ENCODE results near the gene GIMAP4. TPM values are rescaled to one million over a fixed set of nuclear protein-coding genes. Genes with fewer than 3 reads are reported as not detected.

GIMAP4 gene
- total RNA-seq, 1 donor from 2014 or later, result not detected

- TF ChIP-seq, protein P1, sequence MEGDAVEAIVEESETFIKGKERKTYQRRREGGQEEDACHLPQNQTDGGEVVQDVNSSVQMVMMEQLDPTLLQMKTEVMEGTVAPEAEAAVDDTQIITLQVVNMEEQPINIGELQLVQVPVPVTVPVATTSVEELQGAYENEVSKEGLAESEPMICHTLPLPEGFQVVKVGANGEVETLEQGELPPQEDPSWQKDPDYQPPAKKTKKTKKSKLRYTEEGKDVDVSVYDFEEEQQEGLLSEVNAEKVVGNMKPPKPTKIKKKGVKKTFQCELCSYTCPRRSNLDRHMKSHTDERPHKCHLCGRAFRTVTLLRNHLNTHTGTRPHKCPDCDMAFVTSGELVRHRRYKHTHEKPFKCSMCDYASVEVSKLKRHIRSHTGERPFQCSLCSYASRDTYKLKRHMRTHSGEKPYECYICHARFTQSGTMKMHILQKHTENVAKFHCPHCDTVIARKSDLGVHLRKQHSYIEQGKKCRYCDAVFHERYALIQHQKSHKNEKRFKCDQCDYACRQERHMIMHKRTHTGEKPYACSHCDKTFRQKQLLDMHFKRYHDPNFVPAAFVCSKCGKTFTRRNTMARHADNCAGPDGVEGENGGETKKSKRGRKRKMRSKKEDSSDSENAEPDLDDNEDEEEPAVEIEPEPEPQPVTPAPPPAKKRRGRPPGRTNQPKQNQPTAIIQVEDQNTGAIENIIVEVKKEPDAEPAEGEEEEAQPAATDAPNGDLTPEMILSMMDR (conservative IDR thresholded peaks at IDR 0.05), result no peak
These were observed 13.6 kb downstream of the GIMAP4 start for GRCh38 chr7:150580638-150581394.

DNA sequence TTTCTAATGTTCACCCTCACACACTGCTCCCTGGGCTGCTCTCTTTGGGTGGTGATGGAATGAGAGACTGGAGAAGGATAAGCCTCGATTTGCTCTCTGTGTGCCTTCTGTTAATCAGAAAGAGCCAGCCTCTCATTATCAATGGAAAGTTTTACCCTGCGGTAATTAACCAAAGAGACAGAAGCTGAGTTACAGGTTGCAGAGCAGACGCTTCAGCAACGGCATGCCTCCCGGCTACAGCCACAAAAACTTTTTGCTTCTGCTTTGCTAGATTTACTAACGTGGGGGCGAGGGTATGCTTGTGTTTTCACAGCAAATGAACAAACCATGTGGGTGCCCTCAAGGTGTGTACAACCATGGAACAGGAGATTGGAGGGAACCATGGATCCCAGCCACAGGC lies 18.0 kb downstream of the GIMAP4 start:
- DNase-seq (ENCODE audit: extremely low spot score, unreplicated experiment), result no peak
- peaks cover 5% of the 10 kb centered on the region for H3K27me3 Mint-ChIP-seq
- no peaks in the 10 kb centered on the region for H3K36me3 Mint-ChIP-seq
- no peak overlapping the region for H3K4me3 Mint-ChIP-seq
- H3K4me1 Mint-ChIP-seq (ENCODE audit: unreplicated experiment), result no peaks in the 10 kb centered on the region
- H3K27ac Mint-ChIP-seq, result no peak overlapping the region
- TF ChIP-seq, protein P1 (conservative IDR thresholded peaks at IDR 0.05), result no peak
- peaks cover 4% of the 10 kb centered on the region for H3K9me3 Mint-ChIP-seq

More at GRCh38 chr7:150580638-150581394, 13.6 kb downstream of the GIMAP4 start:
- Mint-ChIP-seq H3K36me3 (no peaks in the 10 kb centered on the region), H3K4me1 (ENCODE audit: unreplicated experiment) (no peaks in the 10 kb centered on the region), H3K9me3 (peaks cover 4% of the 10 kb centered on the region), H3K27me3 (no peaks in the 10 kb centered on the region), H3K4me3 (no peak overlapping the region), H3K27ac (no peak overlapping the region)
- DNase-seq (ENCODE audit: extremely low spot score, unreplicated experiment), result no peak

DNA sequence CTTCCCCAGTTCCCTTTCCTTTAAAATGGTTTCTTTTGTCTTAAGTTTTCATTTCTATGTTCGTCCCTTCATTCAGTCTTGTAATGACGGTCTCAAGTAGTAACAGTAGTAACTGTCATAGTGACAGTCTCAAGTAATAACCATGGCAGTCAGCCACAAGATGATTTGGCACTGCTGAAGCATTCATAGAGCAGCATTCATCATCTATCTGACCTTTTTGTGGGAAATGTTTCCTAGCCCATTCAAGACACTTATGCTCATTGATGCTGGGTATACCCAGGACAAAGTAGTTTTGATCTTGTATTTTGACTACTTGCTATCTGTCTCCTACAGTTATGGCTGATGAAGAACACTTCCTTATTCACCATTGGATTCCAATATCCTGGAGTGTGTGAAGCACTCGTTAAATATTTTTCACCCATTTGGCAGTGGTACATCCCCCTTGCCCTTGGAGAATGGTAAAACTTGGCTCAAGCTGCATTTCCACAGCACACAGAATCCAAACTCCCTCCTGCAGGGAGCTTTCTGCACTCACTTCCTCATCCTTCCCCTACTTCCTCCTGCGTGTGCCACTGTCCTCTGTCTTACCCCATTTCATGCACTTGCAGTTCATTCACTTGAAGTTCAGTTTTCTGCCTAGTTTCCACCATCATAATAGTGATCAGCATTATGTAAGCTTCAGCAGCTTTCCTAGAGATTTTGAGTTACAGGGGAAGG lies 19.0 kb downstream of the GIMAP4 start:
- no peak overlapping the region for H3K27ac Mint-ChIP-seq
- H3K36me3 Mint-ChIP-seq, result no peaks in the 10 kb centered on the region
- H3K27me3 Mint-ChIP-seq, result peaks cover 5% of the 10 kb centered on the region
- H3K4me3 Mint-ChIP-seq, result no peak overlapping the region
- no peak for DNase-seq (ENCODE audit: extremely low spot score, unreplicated experiment)
- H3K9me3 Mint-ChIP-seq, result no peaks in the 10 kb centered on the region
- H3K4me1 Mint-ChIP-seq (ENCODE audit: unreplicated experiment), result no peaks in the 10 kb centered on the region
- TF ChIP-seq, protein P1 (conservative IDR thresholded peaks at IDR 0.05), result no peak

- no peak overlapping the region for H3K4me3 Mint-ChIP-seq
- H3K27ac Mint-ChIP-seq, result no peak overlapping the region
- no peaks in the 10 kb centered on the region for H3K36me3 Mint-ChIP-seq
- H3K4me1 Mint-ChIP-seq (ENCODE audit: unreplicated experiment), result no peaks in the 10 kb centered on the region
- peaks cover 5% of the 10 kb centered on the region for H3K27me3 Mint-ChIP-seq
- no peak for DNase-seq (ENCODE audit: extremely low spot score, unreplicated experiment)
- TF ChIP-seq, protein P1 (conservative IDR thresholded peaks at IDR 0.05), result no peak
- no peaks in the 10 kb centered on the region for H3K9me3 Mint-ChIP-seq
These were observed 19.6 kb downstream of the GIMAP4 start for GRCh38 chr7:150586785-150587152.

DNA sequence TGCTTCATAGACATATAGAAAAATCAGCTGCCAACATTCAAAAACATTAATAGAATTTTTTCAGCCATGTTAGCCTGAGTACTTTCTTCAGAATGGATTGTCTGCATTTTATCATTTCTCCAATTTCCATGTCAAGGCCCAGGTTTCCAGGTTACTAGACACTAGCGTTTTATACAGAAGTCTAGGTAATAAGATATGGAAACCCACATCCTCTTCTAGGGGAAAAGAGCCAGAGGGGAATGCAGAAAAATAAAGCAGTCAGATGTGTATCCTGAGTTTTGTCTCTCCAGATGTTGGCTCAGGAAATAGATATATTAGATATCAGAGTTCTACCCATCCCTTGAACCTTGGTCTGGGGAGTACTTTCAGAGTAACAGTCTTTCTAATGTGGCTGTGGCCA lies 20.4 kb downstream of the GIMAP4 start:
- H3K27ac Mint-ChIP-seq, result no peak overlapping the region
- H3K4me3 Mint-ChIP-seq, result no peak overlapping the region
- H3K36me3 Mint-ChIP-seq, result no peaks in the 10 kb centered on the region
- TF ChIP-seq, protein P1 (conservative IDR thresholded peaks at IDR 0.05), result no peak
- no peak for DNase-seq (ENCODE audit: extremely low spot score, unreplicated experiment)
- no peaks in the 10 kb centered on the region for H3K9me3 Mint-ChIP-seq
- peaks cover 5% of the 10 kb centered on the region for H3K27me3 Mint-ChIP-seq
- H3K4me1 Mint-ChIP-seq (ENCODE audit: unreplicated experiment), result no peaks in the 10 kb centered on the region

Data from type B pancreatic cell (in vitro differentiated cells).